IPS-15b (cell line): ENCODE data around the gene GLG1.
A peak's percentile ranks its signal among the peaks of the same experiment; 100 is the strongest.

Source experiments
- H3K27me3 ChIP-seq: one replicate; pipeline ENCODE4 v1.6.1; 2013; ENCODE audit warnings: low read length; ENCODE audit not compliant: control insufficient read depth, insufficient read depth
- H3K36me3 ChIP-seq: one replicate; pipeline ENCODE4 v1.6.1; 2013; ENCODE audit warnings: low read length; ENCODE audit not compliant: control insufficient read depth, insufficient read depth
- H3K4me1 ChIP-seq: one replicate; pipeline ENCODE4 v1.6.1; 2013; ENCODE audit warnings: mild to moderate bottlenecking, low read length; ENCODE audit not compliant: control insufficient read depth, insufficient read depth
- H3K4me3 ChIP-seq: one replicate; pipeline ENCODE4 v1.5.1; 2013; ENCODE audit warnings: low read depth, low read length
- H3K9ac ChIP-seq: one replicate; pipeline ENCODE4 v1.6.1; 2013; ENCODE audit warnings: low read depth, mild to moderate bottlenecking, low read length
- H3K9me3 ChIP-seq: one replicate; pipeline ENCODE4 v1.6.1; 2013; ENCODE audit warnings: mild to moderate bottlenecking, low read length; ENCODE audit not compliant: control insufficient read depth, insufficient read depth

GLG1 gene

DNA sequence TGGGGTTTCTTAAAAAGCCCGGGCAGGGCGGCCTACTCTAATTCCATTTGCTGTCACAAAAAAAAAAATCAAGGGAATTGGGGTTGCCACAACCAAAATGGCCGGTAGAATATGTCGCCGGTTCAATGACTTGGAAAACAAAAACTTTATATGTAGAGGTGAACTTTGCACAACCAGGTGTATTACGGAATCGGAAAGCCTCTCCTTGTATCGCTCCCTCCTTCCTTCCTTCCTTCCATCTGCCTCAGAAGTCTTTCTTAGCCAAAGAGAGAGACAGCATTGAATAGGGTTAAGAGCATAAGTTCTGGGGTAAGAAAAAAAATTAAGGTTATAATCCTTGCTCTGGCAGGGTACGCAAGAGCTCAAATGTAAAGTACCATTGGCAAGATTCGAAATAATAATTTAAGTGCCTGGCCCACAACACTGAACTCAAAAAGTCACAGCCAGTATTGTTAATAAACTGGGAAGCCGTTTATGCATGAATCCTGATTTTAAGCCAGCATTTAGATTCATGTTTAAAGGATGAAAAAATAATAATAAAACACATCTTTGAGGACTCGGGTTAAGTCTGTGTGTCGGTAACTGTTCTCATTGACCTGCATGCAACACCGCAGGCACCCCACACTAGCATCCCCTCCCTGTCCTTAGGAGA lies 522 bp upstream of the GLG1 start:
- Histone ChIP-seq H3K36me3 (no peaks in the 10 kb centered on the region), H3K4me1 (peaks cover 11% of the 10 kb centered on the region), H3K9ac (peak overlapping the region; percentile 47), H3K9me3 (no peaks in the 10 kb centered on the region), H3K4me3 (peak overlapping the region; percentile 48), H3K27me3 (no peaks in the 10 kb centered on the region)

DNA sequence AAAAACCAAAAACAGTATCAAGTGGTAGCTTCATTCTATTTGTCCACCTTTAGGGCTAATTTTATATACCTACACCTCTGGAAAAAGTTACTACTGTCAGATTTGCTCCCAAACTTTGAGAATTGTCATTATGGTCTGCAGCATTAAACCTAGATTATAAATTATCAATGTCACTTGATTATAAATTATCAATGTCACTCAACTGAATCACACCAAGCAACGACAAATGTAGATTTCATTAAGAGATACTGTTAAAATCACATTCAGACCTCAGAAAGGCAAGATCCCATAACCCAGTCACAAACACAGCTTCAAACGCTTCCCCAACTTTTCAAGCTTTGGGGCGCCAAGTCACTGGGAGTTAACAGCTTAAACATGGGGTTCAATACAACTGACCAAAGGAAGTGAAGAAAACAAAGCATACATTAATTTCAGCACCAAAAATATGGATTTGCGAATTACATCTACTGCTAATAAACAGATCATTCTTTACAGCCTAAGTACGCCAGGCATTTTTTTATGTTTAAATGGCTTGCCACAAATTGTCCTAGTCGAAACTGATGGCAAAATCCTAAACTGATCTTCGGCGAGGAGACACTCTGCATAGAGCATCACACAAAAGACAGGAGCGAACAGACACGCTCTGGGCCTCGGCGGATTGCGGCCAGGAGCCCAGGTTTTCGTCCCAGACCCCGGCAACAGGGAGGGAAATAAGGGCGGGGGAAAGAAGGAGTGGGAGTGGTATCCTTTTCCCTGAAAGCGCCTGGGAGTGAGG lies 981 bp downstream of the GLG1 start:
- Histone ChIP-seq H3K4me3 (peak overlapping the region; percentile 73), H3K36me3 (no peaks in the 10 kb centered on the region), H3K27me3 (no peaks in the 10 kb centered on the region), H3K9ac (peak overlapping the region; percentile 95), H3K4me1 (peaks cover 15% of the 10 kb centered on the region), H3K9me3 (no peaks in the 10 kb centered on the region)

DNA sequence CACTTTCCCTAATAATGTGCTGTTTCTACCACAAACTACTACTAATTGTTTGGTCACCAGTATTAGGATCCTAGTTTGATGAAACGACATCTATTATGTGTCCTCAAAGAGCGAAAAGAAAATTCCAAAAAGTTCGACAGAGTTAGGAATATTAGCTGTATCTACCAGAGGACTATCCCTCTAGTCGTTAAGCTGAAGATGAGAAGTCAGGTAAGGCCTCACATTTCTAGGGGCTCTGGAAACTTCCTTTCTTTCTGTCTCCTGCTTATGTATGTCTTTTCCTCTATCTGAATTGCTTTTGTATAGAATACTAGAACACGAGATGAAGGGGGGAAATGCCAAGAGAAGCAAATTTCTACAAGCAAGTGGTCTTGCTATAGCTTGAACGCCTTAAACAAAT lies 1.6 kb downstream of the GLG1 start:
- Histone ChIP-seq H3K27me3 (no peaks in the 10 kb centered on the region), H3K9ac (no peak overlapping the region), H3K9me3 (no peaks in the 10 kb centered on the region), H3K36me3 (no peaks in the 10 kb centered on the region), H3K4me3 (peak overlapping the region; percentile 73), H3K4me1 (peaks cover 15% of the 10 kb centered on the region)

DNA sequence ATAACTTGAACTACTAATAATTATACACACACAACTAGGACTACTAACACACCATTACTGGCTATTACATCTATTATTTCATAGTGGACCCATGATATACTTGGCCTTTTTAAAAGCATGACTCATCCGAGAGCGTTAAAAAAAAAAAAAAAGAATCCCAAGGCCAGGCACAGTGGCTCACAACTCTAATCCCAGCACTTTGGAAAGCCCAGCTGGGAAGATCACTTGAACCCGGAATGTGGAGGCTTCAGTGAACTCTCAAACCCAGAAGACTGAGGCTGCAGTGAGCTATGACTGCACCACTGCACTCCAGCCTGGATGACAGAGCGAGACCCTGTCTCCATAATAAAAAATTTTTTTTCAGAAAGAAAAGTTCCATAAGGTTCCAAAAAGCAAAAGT lies 3.1 kb downstream of the GLG1 start:
- no peaks in the 10 kb centered on the region for H3K27me3 ChIP-seq
- peaks cover 15% of the 10 kb centered on the region for H3K4me1 ChIP-seq
- no peaks in the 10 kb centered on the region for H3K9me3 ChIP-seq
- H3K4me3 ChIP-seq: no peak overlapping the region
- no peaks in the 10 kb centered on the region for H3K36me3 ChIP-seq
- no peak overlapping the region for H3K9ac ChIP-seq

DNA sequence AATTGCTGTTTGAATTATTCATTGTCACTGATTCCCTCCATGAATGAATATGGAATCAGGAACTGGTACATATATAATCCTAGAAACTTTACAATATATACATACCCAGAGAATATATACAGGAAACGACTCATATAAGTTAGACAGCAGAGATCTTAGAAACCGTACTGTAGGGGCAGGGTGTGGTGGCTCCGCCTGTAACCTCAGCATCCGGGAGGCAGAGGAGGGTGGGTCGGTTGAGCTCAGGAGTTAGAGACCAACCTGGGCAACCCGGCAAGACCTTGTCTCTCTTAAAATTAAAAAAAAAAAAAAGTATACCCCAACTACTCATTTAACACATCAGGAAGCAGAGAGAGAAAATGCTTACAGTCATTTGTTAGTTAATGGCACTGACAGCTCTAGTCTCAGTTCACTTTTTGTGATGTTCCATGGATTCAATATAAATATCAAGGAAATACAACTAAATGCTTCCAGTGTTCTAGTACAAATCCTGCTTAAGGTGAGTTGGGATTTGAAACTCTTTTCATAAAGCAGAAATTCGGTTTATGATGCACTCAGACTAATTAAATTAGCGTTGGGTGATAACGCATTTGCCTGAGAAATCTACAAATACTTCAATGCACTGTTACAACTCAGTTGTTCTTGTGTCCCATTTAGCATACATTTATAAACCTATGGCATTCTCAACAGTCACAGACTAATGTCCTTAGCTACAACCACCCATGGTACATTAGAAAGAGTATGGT lies 5.6 kb downstream of the GLG1 start:
- peaks cover 3% of the 10 kb centered on the region for H3K36me3 ChIP-seq
- no peak overlapping the region for H3K9ac ChIP-seq
- no peaks in the 10 kb centered on the region for H3K9me3 ChIP-seq
- H3K4me1 ChIP-seq: peaks cover 10% of the 10 kb centered on the region
- no peaks in the 10 kb centered on the region for H3K27me3 ChIP-seq
- no peak overlapping the region for H3K4me3 ChIP-seq

DNA sequence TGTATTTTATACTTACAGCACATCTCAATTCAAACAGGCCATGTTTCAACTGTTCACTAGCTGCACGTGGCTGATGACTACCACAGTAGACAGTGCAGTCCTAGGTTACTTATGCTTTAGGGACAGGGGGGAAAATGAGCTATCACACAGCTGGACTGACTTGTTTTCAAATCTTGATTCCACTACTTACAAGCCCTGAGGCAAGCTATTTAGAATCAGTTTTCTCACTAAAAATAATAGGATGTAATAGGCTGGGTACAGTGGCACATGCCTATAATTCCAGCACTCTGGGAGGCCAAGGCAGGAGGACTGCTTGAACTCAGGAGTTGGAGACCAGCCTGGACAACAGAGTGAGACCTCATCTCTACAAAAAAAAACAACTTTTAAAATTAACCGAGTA lies 10.3 kb downstream of the GLG1 start:
- H3K36me3 ChIP-seq: peaks cover 3% of the 10 kb centered on the region
- H3K4me1 ChIP-seq: peaks cover 3% of the 10 kb centered on the region
- H3K4me3 ChIP-seq: no peak overlapping the region
- H3K27me3 ChIP-seq: no peaks in the 10 kb centered on the region
- H3K9ac ChIP-seq: no peak overlapping the region
- H3K9me3 ChIP-seq: no peaks in the 10 kb centered on the region

DNA sequence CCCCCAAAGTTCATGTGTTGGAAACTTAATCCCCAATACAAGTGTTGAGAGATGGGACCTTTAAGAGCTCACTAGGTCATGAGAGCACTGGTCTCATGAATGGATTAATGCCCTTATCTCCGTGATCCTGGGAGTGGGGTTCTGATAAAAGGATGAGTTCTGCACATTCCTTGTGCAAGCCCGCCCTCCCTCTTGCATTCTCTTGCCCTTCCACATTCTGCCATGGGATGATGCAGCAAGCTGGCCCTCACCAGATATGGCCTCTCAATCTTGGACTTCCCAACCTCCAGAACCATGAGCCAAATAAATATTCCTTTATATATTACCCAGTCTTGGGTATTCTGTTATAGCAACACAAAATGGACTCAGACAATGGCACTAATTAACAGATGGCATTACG lies 14.1 kb downstream of the GLG1 start:
- Histone ChIP-seq H3K36me3 (peaks cover 3% of the 10 kb centered on the region), H3K9me3 (no peaks in the 10 kb centered on the region), H3K4me3 (no peak overlapping the region), H3K4me1 (no peaks in the 10 kb centered on the region), H3K27me3 (no peaks in the 10 kb centered on the region), H3K9ac (no peak overlapping the region)

DNA sequence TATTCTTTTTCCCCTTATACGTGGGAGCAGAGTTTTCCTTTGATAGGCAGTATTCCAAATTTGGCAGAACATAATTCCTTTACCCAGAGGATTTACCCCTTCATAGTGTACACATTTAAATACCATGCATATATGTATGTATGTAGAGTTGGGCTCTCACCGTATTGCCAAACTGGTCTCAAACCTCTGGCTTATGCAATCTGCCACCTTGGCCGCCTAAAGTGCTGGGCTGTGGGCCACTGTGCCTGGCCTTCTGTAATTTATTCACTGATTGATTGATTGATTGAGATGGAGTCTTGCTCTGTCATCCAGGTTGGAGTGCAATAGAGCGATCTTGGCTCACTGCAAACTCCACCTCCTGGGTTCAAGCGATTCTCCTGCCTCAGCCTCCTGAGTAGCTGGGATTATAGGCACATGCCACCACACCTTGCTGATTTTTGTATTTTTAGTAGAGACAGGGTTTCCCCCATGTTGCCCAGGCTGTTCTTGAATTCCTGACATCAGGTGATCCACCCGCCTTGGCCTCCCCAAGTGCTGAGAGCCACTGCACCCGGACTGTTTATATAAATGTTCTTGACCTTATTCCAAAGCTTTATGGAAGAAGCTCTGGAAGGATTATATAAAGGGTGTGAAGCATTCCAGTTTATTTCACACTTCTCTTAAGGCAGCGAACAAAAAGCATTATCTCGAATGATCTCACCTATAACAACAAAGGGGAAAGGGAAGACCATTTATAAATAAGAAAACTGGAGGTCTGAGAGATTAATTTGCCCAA lies 14.9 kb downstream of the GLG1 start:
- Histone ChIP-seq H3K4me3 (no peak overlapping the region), H3K4me1 (no peaks in the 10 kb centered on the region), H3K9me3 (no peaks in the 10 kb centered on the region), H3K27me3 (no peaks in the 10 kb centered on the region), H3K36me3 (peaks cover 3% of the 10 kb centered on the region), H3K9ac (no peak overlapping the region)

DNA sequence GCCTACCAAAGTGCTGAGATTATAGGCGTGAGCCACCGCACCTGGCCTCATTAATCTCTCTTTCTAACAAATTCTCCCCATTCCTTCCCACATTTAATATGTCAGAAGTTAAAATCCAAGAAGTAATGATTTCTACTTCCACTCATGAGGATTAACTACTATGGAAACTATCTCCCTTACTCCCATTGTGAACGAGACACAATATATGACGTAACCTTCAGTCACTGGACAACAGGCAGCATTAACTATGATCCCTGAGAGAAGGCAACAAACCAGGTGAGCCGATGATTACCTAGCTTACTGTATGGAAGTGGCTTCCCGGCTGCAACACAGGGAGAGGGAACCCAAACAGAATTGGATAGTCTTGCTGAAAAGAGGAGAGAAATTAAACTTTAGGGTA lies 20.0 kb downstream of the GLG1 start:
- Histone ChIP-seq H3K27me3 (no peaks in the 10 kb centered on the region), H3K4me1 (no peaks in the 10 kb centered on the region), H3K4me3 (no peak overlapping the region), H3K9me3 (no peaks in the 10 kb centered on the region), H3K9ac (no peak overlapping the region), H3K36me3 (no peaks in the 10 kb centered on the region)

DNA sequence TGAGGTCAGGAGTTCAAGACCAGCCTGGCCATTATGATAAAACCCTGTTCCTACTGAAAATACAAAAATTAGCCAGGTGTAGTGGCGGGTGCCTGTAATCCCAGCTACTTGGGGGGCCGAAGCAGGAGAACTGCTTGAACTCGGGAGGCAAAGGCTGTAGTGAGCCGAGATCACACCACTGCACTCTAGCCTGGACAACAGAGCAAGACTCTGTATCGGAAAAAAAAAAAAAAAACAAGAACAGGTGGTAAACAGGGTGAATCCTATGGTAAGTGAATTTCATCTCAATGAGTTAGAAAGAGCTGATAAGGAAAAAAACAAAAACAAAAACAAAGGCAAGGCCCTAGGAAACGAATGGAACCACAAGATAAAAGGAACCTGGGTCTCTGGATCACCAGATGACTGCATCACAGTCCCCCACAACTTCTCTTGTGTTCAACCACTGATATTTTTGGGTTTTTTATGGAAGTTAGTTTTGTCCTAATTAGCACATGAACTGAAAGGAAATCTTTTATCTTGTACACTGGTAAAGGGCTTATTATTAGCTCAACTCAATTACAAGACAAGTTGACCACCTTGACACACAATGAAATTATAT lies 21.0 kb downstream of the GLG1 start:
- H3K9ac ChIP-seq: no peak overlapping the region
- H3K27me3 ChIP-seq: no peaks in the 10 kb centered on the region
- H3K36me3 ChIP-seq: no peaks in the 10 kb centered on the region
- no peaks in the 10 kb centered on the region for H3K4me1 ChIP-seq
- H3K4me3 ChIP-seq: no peak overlapping the region
- H3K9me3 ChIP-seq: no peaks in the 10 kb centered on the region
